ENCODE data around the gene ANAPC1. TPM values are rescaled to one million over a fixed set of nuclear protein-coding genes. Genes with fewer than 3 reads are reported as not detected.
"Not testable (repeated sequence)": the region's sequence is repeated elsewhere in the genome, so short reads cannot be mapped to it uniquely, and the experiment has no call there.

Gene ANAPC1
- total RNA-seq, 2 experiments from 2014 or later, result 76.6 to 78.4 TPM

- ATAC-seq, result no peak
- H3K36me3 Mint-ChIP-seq (ENCODE audit: low read depth), result no peaks in the 10 kb centered on the region
- H3K27me3 Mint-ChIP-seq (ENCODE audit: low read depth), result peaks cover 7% of the 10 kb centered on the region
These were observed 33.1 kb upstream of the ANAPC1 start for GRCh38 chr2:111917106-111917505.

GRCh38 chr2:111912547-111912946 lies 28.6 kb upstream of the ANAPC1 start:
- ChIA-PET CTCF (no interaction called here), POLR2A (no interaction called here)
- Mint-ChIP-seq H3K9me3 (ENCODE audit: insufficient read depth) (no peaks in the 10 kb centered on the region), H3K27ac (no peak overlapping the region), H3K4me1 (ENCODE audit: low read depth) (no peaks in the 10 kb centered on the region), H3K4me3 (no peak overlapping the region), H3K27me3 (ENCODE audit: low read depth) (peaks cover 2% of the 10 kb centered on the region), H3K36me3 (ENCODE audit: low read depth) (no peaks in the 10 kb centered on the region)
- no peak for DNase-seq
- ATAC-seq, result no peak

More at GRCh38 chr2:111917106-111917505, 33.1 kb upstream of the ANAPC1 start:
- Mint-ChIP-seq H3K9me3 (ENCODE audit: insufficient read depth) (no peaks in the 10 kb centered on the region), H3K27ac (no peak overlapping the region), H3K4me3 (no peak overlapping the region), H3K4me1 (ENCODE audit: low read depth) (no peaks in the 10 kb centered on the region)
- DNase-seq, result no peak
- POLR2A ChIA-PET, result no interaction called here
- CTCF ChIA-PET, result no interaction called here

GRCh38 chr2:111911295-111911977 lies 27.4 kb upstream of the ANAPC1 start:
- H3K27me3 Mint-ChIP-seq (ENCODE audit: low read depth); POLR2A ChIA-PET; ATAC-seq; H3K4me1 Mint-ChIP-seq (ENCODE audit: low read depth); H3K4me3 Mint-ChIP-seq; CTCF ChIA-PET; H3K27ac Mint-ChIP-seq; DNase-seq; H3K36me3 Mint-ChIP-seq (ENCODE audit: low read depth); H3K9me3 Mint-ChIP-seq (ENCODE audit: insufficient read depth): not testable (repeated sequence)

GRCh38 chr2:111910609-111911277 lies 26.8 kb upstream of the ANAPC1 start:
- H3K4me3 Mint-ChIP-seq, result no peak overlapping the region
- no peak for DNase-seq
- H3K27ac Mint-ChIP-seq, result no peak overlapping the region
- H3K36me3 Mint-ChIP-seq (ENCODE audit: low read depth), result no peaks in the 10 kb centered on the region
- POLR2A ChIA-PET, result no interaction called here
- peaks cover 2% of the 10 kb centered on the region for H3K27me3 Mint-ChIP-seq (ENCODE audit: low read depth)
- ATAC-seq, result no peak
- H3K9me3 Mint-ChIP-seq (ENCODE audit: insufficient read depth), result no peaks in the 10 kb centered on the region
- CTCF ChIA-PET, result interaction anchor here (0.7 to 0.8 kb wide), 2 partner anchors 8 to 21 kb away, joined by 3 read pairs; no protein-coding TSS in a partner anchor
- H3K4me1 Mint-ChIP-seq (ENCODE audit: low read depth), result peaks cover 11% of the 10 kb centered on the region

GRCh38 chr2:111909997-111910396 lies 26.0 kb upstream of the ANAPC1 start:
- POLR2A ChIA-PET; H3K9me3 Mint-ChIP-seq (ENCODE audit: insufficient read depth): not testable (repeated sequence)

GRCh38 chr2:111909079-111909478 lies 25.1 kb upstream of the ANAPC1 start:
- CTCF ChIA-PET, result no interaction called here
- Mint-ChIP-seq H3K9me3 (ENCODE audit: insufficient read depth) (no peaks in the 10 kb centered on the region), H3K27ac (no peak overlapping the region), H3K4me3 (no peak overlapping the region), H3K36me3 (ENCODE audit: low read depth) (no peaks in the 10 kb centered on the region), H3K4me1 (ENCODE audit: low read depth) (peaks cover 11% of the 10 kb centered on the region), H3K27me3 (ENCODE audit: low read depth) (peaks cover 2% of the 10 kb centered on the region)
- POLR2A ChIA-PET, result no interaction called here
- no peak for DNase-seq
- ATAC-seq, result no peak

More at GRCh38 chr2:111909997-111910396, 26.0 kb upstream of the ANAPC1 start:
- H3K36me3 Mint-ChIP-seq (ENCODE audit: low read depth); DNase-seq; H3K4me3 Mint-ChIP-seq; H3K27ac Mint-ChIP-seq; ATAC-seq; H3K27me3 Mint-ChIP-seq (ENCODE audit: low read depth): not testable (repeated sequence)
- CTCF ChIA-PET, result interaction anchor here (0.7 to 0.8 kb wide), 2 partner anchors 8 to 20 kb away, joined by 3 read pairs; no protein-coding TSS in a partner anchor
- H3K4me1 Mint-ChIP-seq (ENCODE audit: low read depth), result peaks cover 11% of the 10 kb centered on the region

GRCh38 chr2:111908578-111908977 lies 24.6 kb upstream of the ANAPC1 start:
- no peak overlapping the region for H3K27ac Mint-ChIP-seq
- H3K9me3 Mint-ChIP-seq (ENCODE audit: insufficient read depth), result no peaks in the 10 kb centered on the region
- H3K36me3 Mint-ChIP-seq (ENCODE audit: low read depth), result no peaks in the 10 kb centered on the region
- no peak for DNase-seq
- H3K4me3 Mint-ChIP-seq, result no peak overlapping the region
- ChIA-PET POLR2A (no interaction called here), CTCF (no interaction called here)
- peaks cover 2% of the 10 kb centered on the region for H3K27me3 Mint-ChIP-seq (ENCODE audit: low read depth)
- peaks cover 11% of the 10 kb centered on the region for H3K4me1 Mint-ChIP-seq (ENCODE audit: low read depth)
- ATAC-seq, result no peak

- H3K4me3 Mint-ChIP-seq, result no peak overlapping the region
- ChIA-PET CTCF (interaction anchor here (1.0 to 1.2 kb wide), 4 partner anchors 10 to 131 kb away, joined by 3 to 5 read pairs (median 3); no protein-coding TSS in a partner anchor), POLR2A (interaction anchor here (0.9 kb wide), 1 partner anchor 23 kb away, joined by 4 read pairs; the partner anchor contains the start of gene ANAPC1)
- no peak for ATAC-seq
- H3K36me3 Mint-ChIP-seq (ENCODE audit: low read depth), result no peaks in the 10 kb centered on the region
- no peaks in the 10 kb centered on the region for H3K9me3 Mint-ChIP-seq (ENCODE audit: insufficient read depth)
- H3K27me3 Mint-ChIP-seq (ENCODE audit: low read depth), result peaks cover 5% of the 10 kb centered on the region
- peaks cover 11% of the 10 kb centered on the region for H3K4me1 Mint-ChIP-seq (ENCODE audit: low read depth)
- H3K27ac Mint-ChIP-seq, result no peak overlapping the region
- no peak for DNase-seq
These were observed 22.2 kb upstream of the ANAPC1 start for GRCh38 chr2:111905990-111906735.

- H3K4me3 Mint-ChIP-seq; H3K36me3 Mint-ChIP-seq (ENCODE audit: low read depth); H3K27ac Mint-ChIP-seq; DNase-seq; H3K9me3 Mint-ChIP-seq (ENCODE audit: insufficient read depth); ATAC-seq: not testable (repeated sequence)
- POLR2A ChIA-PET, result interaction anchor here (0.6 to 0.9 kb wide), 2 partner anchors 22 to 138 kb away, joined by 4 read pairs; partner anchors contain the start of gene ANAPC1
- Mint-ChIP-seq H3K27me3 (ENCODE audit: low read depth) (peaks cover 12% of the 10 kb centered on the region), H3K4me1 (ENCODE audit: low read depth) (peaks cover 11% of the 10 kb centered on the region)
- CTCF ChIA-PET, result interaction anchor here (1.0 to 1.2 kb wide), 2 partner anchors 10 to 132 kb away, joined by 3 read pairs; no protein-coding TSS in a partner anchor
These were observed 21.5 kb upstream of the ANAPC1 start for GRCh38 chr2:111905475-111905869.

GRCh38 chr2:111904726-111905474 lies 20.9 kb upstream of the ANAPC1 start:
- no peaks in the 10 kb centered on the region for H3K36me3 Mint-ChIP-seq (ENCODE audit: low read depth)
- DNase-seq (no peak), ATAC-seq (no peak)
- H3K27me3 Mint-ChIP-seq (ENCODE audit: low read depth), result peaks cover 17% of the 10 kb centered on the region
- H3K9me3 Mint-ChIP-seq (ENCODE audit: insufficient read depth), result no peaks in the 10 kb centered on the region
- H3K27ac Mint-ChIP-seq, result no peak overlapping the region
- peaks cover 11% of the 10 kb centered on the region for H3K4me1 Mint-ChIP-seq (ENCODE audit: low read depth)
- CTCF ChIA-PET, result interaction anchor here (1.4 kb wide), 1 partner anchor 17 kb away, joined by 5 read pairs; no protein-coding TSS in a partner anchor
- H3K4me3 Mint-ChIP-seq, result no peak overlapping the region
- POLR2A ChIA-PET, result interaction anchor here (0.6 kb wide), 1 partner anchor 139 kb away, joined by 4 read pairs; no protein-coding TSS in a partner anchor

- Mint-ChIP-seq H3K4me1 (ENCODE audit: low read depth) (peaks cover 20% of the 10 kb centered on the region), H3K27me3 (ENCODE audit: low read depth) (peaks cover 24% of the 10 kb centered on the region), H3K27ac (no peak overlapping the region), H3K9me3 (ENCODE audit: insufficient read depth) (no peaks in the 10 kb centered on the region), H3K4me3 (no peak overlapping the region), H3K36me3 (ENCODE audit: low read depth) (no peaks in the 10 kb centered on the region)
- ATAC-seq (no peak), DNase-seq (no peak)
- POLR2A ChIA-PET, result no interaction called here
- CTCF ChIA-PET, result interaction anchor here (1.4 kb wide), 1 partner anchor 17 kb away, joined by 5 read pairs; no protein-coding TSS in a partner anchor
These were observed 20.0 kb upstream of the ANAPC1 start for GRCh38 chr2:111903930-111904439.
